Measurements from ENCODE around the gene NADK2.
A peak's percentile ranks its signal among the peaks of the same experiment; 100 is the strongest.

The NADK2 gene

GRCh38 chr5:36246036-36246800 lies 4.5 kb upstream of the NADK2 start:
- no peak for DNase-seq

GRCh38 chr5:36244076-36244475 lies 2.4 kb upstream of the NADK2 start:
- DNase-seq = no peak

GRCh38 chr5:36243653-36244052 lies 1.9 kb upstream of the NADK2 start:
- DNase-seq = no peak

- no peak for DNase-seq
Observed at GRCh38 chr5:36242534-36243485, 1.1 kb upstream of the NADK2 start.

- DNase-seq = peak; percentile 23
Observed at GRCh38 chr5:36240779-36241630, 720 bp downstream of the NADK2 start.

- no peak for DNase-seq
Observed at GRCh38 chr5:36239370-36240293, 2.1 kb downstream of the NADK2 start.

- DNase-seq = no peak
Observed at GRCh38 chr5:36238502-36239295, 3.0 kb downstream of the NADK2 start.

GRCh38 chr5:36237751-36238150 lies 4.0 kb downstream of the NADK2 start:
- no peak for DNase-seq

GRCh38 chr5:36236801-36237200 lies 4.9 kb downstream of the NADK2 start:
- DNase-seq = no peak

GRCh38 chr5:36232533-36232932 lies 9.2 kb downstream of the NADK2 start:
- DNase-seq = no peak

- no peak for DNase-seq
Observed at GRCh38 chr5:36230151-36230790, 11.5 kb downstream of the NADK2 start.

GRCh38 chr5:36228505-36228904 lies 13.2 kb downstream of the NADK2 start:
- no peak for DNase-seq

- DNase-seq = no peak
Observed at GRCh38 chr5:36227046-36227445, 14.7 kb downstream of the NADK2 start.

- no peak for DNase-seq
Observed at GRCh38 chr5:36222620-36223019, 19.1 kb downstream of the NADK2 start.

GRCh38 chr5:36217988-36218387 lies 23.7 kb downstream of the NADK2 start:
- no peak for DNase-seq

- no peak for DNase-seq
Observed at GRCh38 chr5:36217567-36217966, 24.2 kb downstream of the NADK2 start.

GRCh38 chr5:36215910-36216309 lies 25.8 kb downstream of the NADK2 start:
- no peak for DNase-seq

GRCh38 chr5:36214436-36214835 lies 27.3 kb downstream of the NADK2 start:
- no peak for DNase-seq

- DNase-seq = no peak
Observed at GRCh38 chr5:36209664-36210063, 32.1 kb downstream of the NADK2 start.

- no peak for DNase-seq
Observed at GRCh38 chr5:36208786-36209185, 32.9 kb downstream of the NADK2 start.

- DNase-seq = no peak
Observed at GRCh38 chr5:36206913-36207312, 34.8 kb downstream of the NADK2 start.
